OCI-LY3 (cell line): ENCODE data around the gene ZMAT3.

ENCODE experiments used
- EZH2phosphoT487 ChIP-seq: fragments of 200-600 bp; shearing (Covaris generic); IDR thresholded peaks from 2 replicates; pipeline ENCODE4 v1.6.1; 2018; ENCODE audit warnings: antibody characterized with exemption, mixed run types, low read depth
- TF ChIP-seq, protein P1 (sequence below): fragments of 200-600, 300-600 bp; sonication (generic); IDR thresholded peaks from 2 replicates; pipeline ENCODE4 v1.5.1; 2014; ENCODE audit warnings: antibody characterized with exemption, low read length, low read depth

DNA sequence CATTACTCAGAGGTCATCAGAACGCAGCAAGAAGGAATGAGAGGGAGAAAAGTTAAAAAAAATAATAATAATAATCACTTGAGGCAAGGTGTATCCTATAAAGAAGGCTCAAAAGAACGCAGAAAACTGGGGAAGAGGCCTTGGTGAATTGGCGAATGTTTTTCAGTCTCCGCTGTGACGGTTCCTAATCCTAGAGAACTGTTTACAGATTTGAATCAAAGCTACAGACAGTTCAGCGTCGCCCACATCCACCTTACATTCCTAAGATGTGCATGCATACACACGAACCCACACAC lies 634 bp downstream of the ZMAT3 start:
- TF ChIP-seq, protein P1, sequence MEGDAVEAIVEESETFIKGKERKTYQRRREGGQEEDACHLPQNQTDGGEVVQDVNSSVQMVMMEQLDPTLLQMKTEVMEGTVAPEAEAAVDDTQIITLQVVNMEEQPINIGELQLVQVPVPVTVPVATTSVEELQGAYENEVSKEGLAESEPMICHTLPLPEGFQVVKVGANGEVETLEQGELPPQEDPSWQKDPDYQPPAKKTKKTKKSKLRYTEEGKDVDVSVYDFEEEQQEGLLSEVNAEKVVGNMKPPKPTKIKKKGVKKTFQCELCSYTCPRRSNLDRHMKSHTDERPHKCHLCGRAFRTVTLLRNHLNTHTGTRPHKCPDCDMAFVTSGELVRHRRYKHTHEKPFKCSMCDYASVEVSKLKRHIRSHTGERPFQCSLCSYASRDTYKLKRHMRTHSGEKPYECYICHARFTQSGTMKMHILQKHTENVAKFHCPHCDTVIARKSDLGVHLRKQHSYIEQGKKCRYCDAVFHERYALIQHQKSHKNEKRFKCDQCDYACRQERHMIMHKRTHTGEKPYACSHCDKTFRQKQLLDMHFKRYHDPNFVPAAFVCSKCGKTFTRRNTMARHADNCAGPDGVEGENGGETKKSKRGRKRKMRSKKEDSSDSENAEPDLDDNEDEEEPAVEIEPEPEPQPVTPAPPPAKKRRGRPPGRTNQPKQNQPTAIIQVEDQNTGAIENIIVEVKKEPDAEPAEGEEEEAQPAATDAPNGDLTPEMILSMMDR, result no peak
- no peak for TF ChIP-seq EZH2phosphoT487
